ENCODE results near the gene NSUN2. TPM values are rescaled to one million over a fixed set of nuclear protein-coding genes. Genes with fewer than 3 reads are reported as not detected.

The NSUN2 gene
- 43.7 and 80.6 TPM in 2 replicates for total RNA-seq

GRCh38 chr5:6632888-6633468 is at the start of gene NSUN2, which contains the start of gene SRD5A1:
Gene NSUN2 (minus strand): TSS chr5:6633044. CDS start chr5:6632979, 65 bp downstream.
Gene SRD5A1 (plus strand): TSS chr5:6633440. CDS start chr5:6633577, 137 bp downstream.

Other genes with a start within 250 kb of the NSUN2 start
- gene UBE2QL1, start 184.2 kb downstream of the NSUN2 start, total RNA-seq: not detected in 2 replicates
- gene SRD5A1, start 396 bp upstream of the NSUN2 start, total RNA-seq: 31.5 and 36.8 TPM in 2 replicates
- 9.7 and 13.5 TPM in 2 replicates for gene TENT4A, start 80.4 kb upstream of the NSUN2 start, total RNA-seq

Measured in hair follicular keratinocyte (primary cell).